Panc1 (cell line): ENCODE data around the gene CCDC6.

Experiments
- CTCF ChIP-seq: fragments of 450-650 bp; IDR thresholded peaks from 2 replicates; pipeline ENCODE4 v1.5.1; 2017; ENCODE audit warnings: mild to moderate bottlenecking
- POLR2AphosphoS5 ChIP-seq: IDR thresholded peaks from 2 replicates; pipeline ENCODE4 v1.6.1; 2012; ENCODE audit warnings: mild to moderate bottlenecking, low read depth, low read length, moderate library complexity
- REST ChIP-seq, 2 experiments: IDR thresholded peaks; 2 replicates each; pipeline ENCODE4 v1.6.1; 2011 to 2012; ENCODE audit warnings: low read depth in 2 of 2, control low read depth in 1 of 2, low read length in 1 of 2, mild to moderate bottlenecking in 1 of 2, moderate library complexity in 1 of 2; ENCODE audit not compliant: insufficient read depth in 1 of 2
- SIN3A ChIP-seq: IDR thresholded peaks from 2 replicates; pipeline ENCODE4 v1.6.1; 2012; ENCODE audit warnings: low read depth, mild to moderate bottlenecking, low read length, moderate library complexity, borderline replicate concordance; ENCODE audit not compliant: insufficient read depth
- TCF7L2 ChIP-seq: IDR thresholded peaks from 2 replicates; pipeline ENCODE4 v1.6.1; 2011; ENCODE audit warnings: mild to moderate bottlenecking, low read depth, low read length, inconsistent platforms

GRCh38 chr10:59793919-59794318 is 112.4 kb downstream of the CCDC6 start:
- TF ChIP-seq CTCF (no peak), POLR2AphosphoS5 (no peak), REST (IDR thresholded peaks at IDR 0.05; ENCODE audit: insufficient read depth in 1 of 2, low read depth in 2 of 2, low read length in 1 of 2) (no peak), SIN3A (no peak), TCF7L2 (no peak)
